HG02798 (cell line): Measurements from ENCODE around the gene GRIK4.
A peak's percentile ranks its signal among the peaks of the same experiment; 100 is the strongest.
"Not testable (repeated sequence)": the region's sequence is repeated elsewhere in the genome, so short reads cannot be mapped to it uniquely, and the experiment has no call there.

Source experiments
- ATAC-seq: cut with Tn5 transposase; IDR thresholded peaks from one replicate; pipeline ENCODE4 v1.9.1; 2021; ENCODE audit warnings: mild to moderate bottlenecking; ENCODE audit not compliant: unreplicated experiment, poor library complexity

The GRIK4 gene

GRCh38 chr11:120751550-120751949 is 240.0 kb downstream of the GRIK4 start:
- ATAC-seq, result no peak

GRCh38 chr11:120752668-120753067 is 241.1 kb downstream of the GRIK4 start:
- no peak for ATAC-seq

- no peak for ATAC-seq
Observed at GRCh38 chr11:120756931-120757330, 245.4 kb downstream of the GRIK4 start.

GRCh38 chr11:120759046-120759445 is 247.5 kb downstream of the GRIK4 start:
- ATAC-seq, result no peak

- ATAC-seq, result not testable (repeated sequence)
Observed at GRCh38 chr11:120765710-120766109, 254.2 kb downstream of the GRIK4 start.

GRCh38 chr11:120766318-120766717 is 254.8 kb downstream of the GRIK4 start:
- no peak for ATAC-seq

GRCh38 chr11:120768949-120769348 is 257.4 kb downstream of the GRIK4 start:
- no peak for ATAC-seq

- no peak for ATAC-seq
Observed at GRCh38 chr11:120769906-120770305, 258.4 kb downstream of the GRIK4 start.

GRCh38 chr11:120771551-120772060 is 260.1 kb downstream of the GRIK4 start:
- ATAC-seq, result no peak

GRCh38 chr11:120773501-120774031 is 262.0 kb downstream of the GRIK4 start:
- peak; percentile 87 for ATAC-seq

GRCh38 chr11:120774591-120775386 is 263.2 kb downstream of the GRIK4 start:
- no peak for ATAC-seq

- ATAC-seq, result no peak
Observed at GRCh38 chr11:120775986-120776951, 264.7 kb downstream of the GRIK4 start.

GRCh38 chr11:120778685-120779490 is 267.3 kb downstream of the GRIK4 start:
- ATAC-seq, result no peak

- ATAC-seq, result no peak
Observed at GRCh38 chr11:120780239-120780638, 268.7 kb downstream of the GRIK4 start.

- no peak for ATAC-seq
Observed at GRCh38 chr11:120781486-120782120, 270.1 kb downstream of the GRIK4 start.

- ATAC-seq, result no peak
Observed at GRCh38 chr11:120784566-120785251, 273.2 kb downstream of the GRIK4 start.

- ATAC-seq, result no peak
Observed at GRCh38 chr11:120785576-120785975, 274.0 kb downstream of the GRIK4 start.

- no peak for ATAC-seq
Observed at GRCh38 chr11:120786206-120786735, 274.7 kb downstream of the GRIK4 start.

- ATAC-seq, result not testable (repeated sequence)
Observed at GRCh38 chr11:120787224-120787623, 275.7 kb downstream of the GRIK4 start.
